Activated CD4-positive, alpha-beta T cell treated with anti-CD3 and anti-CD28 coated beads, Interleukin-2, amount 10 ng/mL, durations not matched to agents 24 days and 14 days (primary cell): ENCODE data around the gene SLC46A2. TPM values are rescaled to one million over a fixed set of nuclear protein-coding genes. Genes with fewer than 3 reads are reported as not detected.

Source experiments
- DNase-seq: peaks from one replicate; pipeline ENCODE4 v3.0.0; 2022
- H3K27ac Mint-ChIP-seq: one replicate; pipeline ENCODE4 v1.8.0; 2022; ENCODE audit warnings: mild to moderate bottlenecking, mixed read lengths
- H3K27me3 Mint-ChIP-seq: one replicate; pipeline ENCODE4 v1.8.0; 2022; ENCODE audit warnings: mixed read lengths
- H3K36me3 Mint-ChIP-seq: one replicate; pipeline ENCODE4 v1.8.0; 2022; ENCODE audit warnings: low read depth, mild to moderate bottlenecking, mixed read lengths
- H3K4me1 Mint-ChIP-seq: one replicate; pipeline ENCODE4 v1.8.0; 2021; ENCODE audit warnings: mixed read lengths
- H3K4me3 Mint-ChIP-seq: one replicate; pipeline ENCODE4 v1.8.0; 2022; ENCODE audit warnings: mild to moderate bottlenecking, moderate library complexity, mixed read lengths
- H3K9me3 Mint-ChIP-seq: one replicate; pipeline ENCODE4 v1.8.0; 2021; ENCODE audit warnings: mixed read lengths
- intact Hi-C: fragments of 100-400 bp; cut with micrococcal nuclease; formaldehyde crosslinking; loops from one replicate; pipeline ENCODE4 v1.15.1; 2023
- total RNA-seq: library from RNA; stranded (reverse); gene quantifications from 2 replicates; pipeline ENCODE4 v1.2.3, GENCODE V29; 2022

The SLC46A2 gene
- total RNA-seq, 1 donor from 2014 or later: not detected

- intact Hi-C loops: no loop called here
- no peak for DNase-seq
- no peak overlapping the region for H3K27ac Mint-ChIP-seq
- no peaks in the 10 kb centered on the region for H3K9me3 Mint-ChIP-seq
- peaks cover 14% of the 10 kb centered on the region for H3K4me1 Mint-ChIP-seq
- no peak overlapping the region for H3K4me3 Mint-ChIP-seq
- H3K27me3 Mint-ChIP-seq: no peaks in the 10 kb centered on the region
- H3K36me3 Mint-ChIP-seq: peaks cover 6% of the 10 kb centered on the region
These were observed 43.9 kb downstream of the SLC46A2 start for GRCh38 chr9:112846528-112847488.

DNA sequence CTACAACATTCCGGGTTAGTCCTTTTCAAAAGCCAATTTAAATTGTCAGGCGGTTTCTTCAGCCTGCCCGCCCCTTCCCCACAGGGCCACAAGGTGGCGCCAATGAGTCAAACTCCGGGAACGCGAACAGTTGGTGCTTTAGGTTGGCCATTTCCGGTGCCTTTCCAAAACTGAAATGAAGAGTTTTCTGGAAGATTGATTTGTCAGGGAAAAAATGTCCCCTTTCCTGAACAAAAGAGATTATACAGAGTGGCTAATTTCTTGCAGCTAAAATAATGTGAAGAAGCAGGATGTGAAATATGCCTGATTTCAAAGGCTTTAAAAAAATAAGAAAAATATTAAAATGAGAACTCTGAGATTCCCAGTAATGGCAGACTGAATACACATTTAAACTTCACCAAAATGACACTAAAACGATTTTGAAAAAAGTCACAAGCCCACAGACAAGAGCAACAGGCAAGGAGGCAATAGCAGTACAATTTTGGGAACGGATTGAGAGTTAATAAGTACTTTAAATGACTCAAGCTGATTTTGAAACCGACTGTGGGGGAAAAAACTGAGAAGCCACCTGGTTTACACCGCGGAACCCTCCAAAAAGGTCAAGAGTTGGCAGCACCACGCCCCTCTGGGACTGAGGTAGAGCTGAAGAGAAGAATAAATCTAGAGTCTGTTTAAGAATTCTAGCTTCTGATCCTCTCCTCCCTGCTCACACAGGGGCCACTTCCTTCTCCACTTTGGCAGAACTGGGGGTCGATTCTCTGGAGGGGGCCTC lies 45.7 kb downstream of the SLC46A2 start:
- Mint-ChIP-seq H3K4me3 (no peak overlapping the region), H3K9me3 (no peaks in the 10 kb centered on the region), H3K27ac (no peak overlapping the region), H3K27me3 (no peaks in the 10 kb centered on the region), H3K4me1 (peaks cover 14% of the 10 kb centered on the region), H3K36me3 (no peaks in the 10 kb centered on the region)
- peak; percentile 92 for DNase-seq
- intact Hi-C loops: loop anchor here (1.0 kb wide), 1 partner anchor 58 kb away; no protein-coding TSS in a partner anchor

DNA sequence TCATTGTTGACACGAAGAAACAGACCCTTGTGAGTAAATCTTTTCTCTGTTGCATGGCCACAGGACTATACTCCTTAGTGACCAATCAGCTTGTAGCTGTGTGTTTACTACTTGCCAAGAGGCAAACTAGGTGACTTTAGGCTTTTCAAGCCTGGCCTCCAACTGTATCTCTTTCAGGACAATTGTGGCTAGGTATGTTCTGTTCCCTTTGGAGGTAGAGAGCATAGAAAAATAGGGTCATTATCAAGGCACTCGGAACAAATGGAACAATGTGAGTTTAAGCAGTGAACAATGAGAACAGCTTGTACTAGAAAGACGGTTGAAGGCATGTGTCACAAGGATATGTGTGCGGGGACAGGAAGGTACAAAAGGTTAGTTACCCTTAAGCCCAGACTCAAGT lies 48.1 kb downstream of the SLC46A2 start:
- H3K27ac Mint-ChIP-seq: no peak overlapping the region
- H3K4me1 Mint-ChIP-seq: peaks cover 12% of the 10 kb centered on the region
- no peaks in the 10 kb centered on the region for H3K27me3 Mint-ChIP-seq
- no peak overlapping the region for H3K4me3 Mint-ChIP-seq
- intact Hi-C loops: no loop called here
- H3K36me3 Mint-ChIP-seq: peaks cover 7% of the 10 kb centered on the region
- H3K9me3 Mint-ChIP-seq: no peaks in the 10 kb centered on the region
- DNase-seq: no peak

GRCh38 chr9:112841261-112841660 lies 49.4 kb downstream of the SLC46A2 start:
- no peak for DNase-seq

GRCh38 chr9:112839331-112839730 lies 51.3 kb downstream of the SLC46A2 start:
- no peak for DNase-seq
- H3K4me1 Mint-ChIP-seq: peaks cover 5% of the 10 kb centered on the region
- H3K27ac Mint-ChIP-seq: no peak overlapping the region
- no peaks in the 10 kb centered on the region for H3K9me3 Mint-ChIP-seq
- no peaks in the 10 kb centered on the region for H3K27me3 Mint-ChIP-seq
- H3K36me3 Mint-ChIP-seq: peaks cover 9% of the 10 kb centered on the region
- intact Hi-C loops: no loop called here
- H3K4me3 Mint-ChIP-seq: no peak overlapping the region

More at GRCh38 chr9:112841261-112841660, 49.4 kb downstream of the SLC46A2 start:
- Mint-ChIP-seq H3K4me3 (no peak overlapping the region), H3K9me3 (no peaks in the 10 kb centered on the region), H3K27me3 (no peaks in the 10 kb centered on the region), H3K27ac (no peak overlapping the region), H3K36me3 (peaks cover 9% of the 10 kb centered on the region), H3K4me1 (peaks cover 12% of the 10 kb centered on the region)
- intact Hi-C loops: no loop called here

- Mint-ChIP-seq H3K9me3 (no peaks in the 10 kb centered on the region), H3K36me3 (peaks cover 9% of the 10 kb centered on the region), H3K4me3 (no peak overlapping the region), H3K27me3 (no peaks in the 10 kb centered on the region), H3K27ac (no peak overlapping the region), H3K4me1 (no peaks in the 10 kb centered on the region)
- no peak for DNase-seq
- intact Hi-C loops: no loop called here
These were observed 52.3 kb downstream of the SLC46A2 start for GRCh38 chr9:112838342-112838741.

- intact Hi-C loops: no loop called here
- no peak overlapping the region for H3K4me3 Mint-ChIP-seq
- no peaks in the 10 kb centered on the region for H3K4me1 Mint-ChIP-seq
- DNase-seq: no peak
- H3K36me3 Mint-ChIP-seq: peaks cover 14% of the 10 kb centered on the region
- H3K27me3 Mint-ChIP-seq: no peaks in the 10 kb centered on the region
- no peaks in the 10 kb centered on the region for H3K9me3 Mint-ChIP-seq
- no peak overlapping the region for H3K27ac Mint-ChIP-seq
These were observed 54.3 kb downstream of the SLC46A2 start for GRCh38 chr9:112836394-112836793.

GRCh38 chr9:112833081-112833480 lies 57.6 kb downstream of the SLC46A2 start:
- Mint-ChIP-seq H3K27me3 (no peaks in the 10 kb centered on the region), H3K36me3 (peaks cover 8% of the 10 kb centered on the region), H3K4me3 (no peak overlapping the region), H3K27ac (no peak overlapping the region), H3K4me1 (peaks cover 4% of the 10 kb centered on the region), H3K9me3 (no peaks in the 10 kb centered on the region)
- DNase-seq: no peak
- intact Hi-C loops: no loop called here

DNA sequence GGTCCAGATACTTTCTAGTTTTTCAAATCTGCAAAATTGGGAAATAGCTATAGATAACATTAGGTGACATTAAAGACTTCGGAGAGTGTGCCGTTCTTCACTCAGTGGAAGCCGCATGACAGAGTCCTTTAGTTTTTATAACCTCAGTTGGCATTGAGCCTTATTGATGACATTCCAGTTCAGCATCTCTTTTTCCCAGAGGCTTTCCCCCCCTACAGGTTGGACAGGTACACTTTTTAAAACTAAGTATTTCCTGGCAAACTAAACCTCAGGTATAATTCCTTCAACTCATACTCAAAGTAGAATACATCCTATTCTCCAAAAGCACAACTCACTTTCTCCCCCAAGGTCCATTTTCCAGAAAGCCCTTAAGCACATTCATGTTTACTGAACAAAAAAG lies 58.7 kb downstream of the SLC46A2 start:
- Mint-ChIP-seq H3K4me1 (peaks cover 4% of the 10 kb centered on the region), H3K4me3 (no peak overlapping the region), H3K27me3 (no peaks in the 10 kb centered on the region), H3K36me3 (peaks cover 8% of the 10 kb centered on the region), H3K9me3 (no peaks in the 10 kb centered on the region), H3K27ac (no peak overlapping the region)
- no peak for DNase-seq
- intact Hi-C loops: no loop called here

GRCh38 chr9:112831281-112831851 lies 59.3 kb downstream of the SLC46A2 start:
- Mint-ChIP-seq H3K9me3 (no peaks in the 10 kb centered on the region), H3K36me3 (peaks cover 5% of the 10 kb centered on the region), H3K27me3 (no peaks in the 10 kb centered on the region), H3K4me1 (peaks cover 4% of the 10 kb centered on the region), H3K27ac (no peak overlapping the region), H3K4me3 (no peak overlapping the region)
- DNase-seq: no peak
- intact Hi-C loops: no loop called here

Other genes starting within 250 kb of the SLC46A2 start
- 34.2 and 36.2 TPM in 2 replicates for gene INIP, start 172.8 kb downstream of the SLC46A2 start, total RNA-seq
- 2.6 and 2.9 TPM in 2 replicates for gene SNX30, start 140.1 kb downstream of the SLC46A2 start, total RNA-seq
- 0.24 TPM in 1 of 2 replicates, not detected in the other for gene ZNF883, start 121.3 kb upstream of the SLC46A2 start, total RNA-seq
- 0.30 and 0.33 TPM in 2 replicates for gene ZFP37, start 165.8 kb upstream of the SLC46A2 start, total RNA-seq